Activated CD4-positive, alpha-beta T cell treated with anti-CD3 and anti-CD28 coated beads, Interleukin-2, amount 10 ng/mL, durations not matched to agents 7 days and 5 days (primary cell): ENCODE results near the gene IDH3A. TPM values are rescaled to one million over a fixed set of nuclear protein-coding genes. Genes with fewer than 3 reads are reported as not detected.

ENCODE experiments used
- CTCF ChIA-PET: fragments of 350-600 bp; sonication (Branson Sonifier 250); formaldehyde crosslinking; loops from one replicate; lab custom pipeline; 2021; ENCODE audit warnings: antibody characterized with exemption; lab: Charles Lee
- POLR2A ChIA-PET: fragments of 350-600 bp; sonication (Branson Sonifier 250); formaldehyde crosslinking; loops from one replicate; lab custom pipeline; 2021; ENCODE audit warnings: antibody characterized with exemption; lab: Charles Lee
- DNase-seq: peaks from one replicate; pipeline ENCODE4 v3.0.0-alpha.2; 2020
- H3K27ac Mint-ChIP-seq: one replicate; pipeline ENCODE4 v1.8.0; 2021; ENCODE audit warnings: mild to moderate bottlenecking, moderate library complexity, mixed read lengths
- H3K27me3 Mint-ChIP-seq: one replicate; pipeline ENCODE4 v1.8.0; 2021; ENCODE audit warnings: mixed read lengths
- H3K36me3 Mint-ChIP-seq: one replicate; pipeline ENCODE4 v1.8.0; 2021; ENCODE audit warnings: low read depth, mixed read lengths
- H3K4me1 Mint-ChIP-seq: one replicate; pipeline ENCODE4 v1.8.0; 2021; ENCODE audit warnings: mixed read lengths
- H3K4me3 Mint-ChIP-seq: one replicate; pipeline ENCODE4 v1.8.0; 2021; ENCODE audit warnings: mild to moderate bottlenecking, moderate library complexity, mixed read lengths
- H3K9me3 Mint-ChIP-seq: one replicate; pipeline ENCODE4 v1.8.0; 2021; ENCODE audit warnings: mixed read lengths
- total RNA-seq, 2 experiments: library from RNA; stranded (reverse); gene quantifications; one replicate each; pipeline ENCODE4 v1.2.3, GENCODE V29; 2021

The IDH3A gene
- total RNA-seq, 2 experiments from 2014 or later, result 65.1 to 71.2 TPM

DNA sequence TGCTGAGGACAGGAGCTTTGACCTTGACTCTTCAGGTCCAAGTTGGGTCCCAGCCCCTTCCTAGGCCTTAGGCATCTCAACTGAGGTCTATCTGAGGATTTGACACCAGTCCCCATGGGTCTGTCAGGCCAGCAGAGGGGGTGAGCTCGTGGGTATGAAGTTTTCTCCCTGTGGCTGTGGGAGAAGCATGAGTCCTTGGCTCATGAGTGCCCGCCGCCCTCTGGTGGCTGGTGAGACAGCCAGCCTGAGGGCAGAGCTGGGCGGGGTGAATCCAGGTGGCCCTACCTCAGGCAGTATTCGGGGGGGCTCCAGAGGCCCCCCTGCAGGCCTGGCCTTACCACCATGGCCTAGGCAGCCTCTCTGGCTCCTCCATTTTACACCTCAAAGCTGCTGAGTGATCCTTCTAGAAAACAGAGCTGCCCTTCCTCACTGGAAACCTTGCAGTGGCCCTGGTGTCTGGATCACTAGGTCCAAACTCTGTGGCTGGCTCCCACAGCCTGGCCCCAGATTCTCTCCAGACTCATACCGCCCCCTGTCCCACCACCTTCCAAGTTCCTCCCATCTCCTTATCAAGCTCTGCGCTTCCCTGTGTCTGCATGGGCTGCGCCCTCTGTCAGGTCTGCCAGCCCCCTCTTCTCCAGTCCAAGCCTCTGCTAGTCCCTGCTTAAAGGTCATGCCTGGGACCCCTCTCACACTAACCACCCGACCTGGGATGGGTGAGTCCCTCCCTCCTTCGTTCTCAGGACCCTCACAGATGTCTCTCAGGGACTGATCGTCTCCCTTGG, 40.7 kb upstream of the IDH3A start:
- DNase-seq, result peak; percentile 91
- H3K4me1 Mint-ChIP-seq, result peaks cover 56% of the 10 kb centered on the region
- no peak overlapping the region for H3K4me3 Mint-ChIP-seq
- ChIA-PET POLR2A (no interaction called here), CTCF (interaction anchor here (0.6 to 5.3 kb wide), 60 partner anchors 9 to 200 kb away, joined by 3 to 44 read pairs (median 5); partner anchors contain the start of genes CIB2, SH2D7 and TBC1D2B)
- peak overlapping the region; percentile 64 for H3K27ac Mint-ChIP-seq
- no peaks in the 10 kb centered on the region for H3K9me3 Mint-ChIP-seq
- no peaks in the 10 kb centered on the region for H3K27me3 Mint-ChIP-seq
- no peaks in the 10 kb centered on the region for H3K36me3 Mint-ChIP-seq

DNA sequence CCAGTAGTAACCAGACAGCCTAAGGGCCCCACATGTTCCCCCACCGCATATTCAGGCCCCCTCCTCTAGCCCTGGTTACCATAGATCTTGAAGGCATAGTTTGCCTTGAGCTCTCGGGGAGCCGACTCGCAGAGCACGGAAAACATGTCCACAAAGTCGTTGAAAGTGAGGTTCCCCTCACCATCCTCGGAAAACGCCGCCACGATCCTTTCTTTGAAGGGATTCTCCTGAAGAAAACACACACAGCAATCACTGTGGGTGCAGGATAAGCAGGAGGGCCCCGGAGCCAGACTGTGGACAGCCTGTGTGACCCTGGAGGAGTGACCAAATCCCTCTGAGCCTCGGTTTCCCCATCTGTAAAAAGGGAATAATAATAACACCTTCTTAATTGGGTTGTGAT, 40.0 kb upstream of the IDH3A start:
- POLR2A ChIA-PET, result no interaction called here
- Mint-ChIP-seq H3K27me3 (no peaks in the 10 kb centered on the region), H3K4me3 (no peak overlapping the region), H3K9me3 (no peaks in the 10 kb centered on the region), H3K27ac (no peak overlapping the region), H3K36me3 (no peaks in the 10 kb centered on the region), H3K4me1 (peaks cover 49% of the 10 kb centered on the region)
- no peak for DNase-seq
- CTCF ChIA-PET, result interaction anchor here (0.8 to 5.3 kb wide), 37 partner anchors 8 to 201 kb away, joined by 3 to 44 read pairs (median 6); partner anchors contain the start of genes CIB2 and SH2D7

DNA sequence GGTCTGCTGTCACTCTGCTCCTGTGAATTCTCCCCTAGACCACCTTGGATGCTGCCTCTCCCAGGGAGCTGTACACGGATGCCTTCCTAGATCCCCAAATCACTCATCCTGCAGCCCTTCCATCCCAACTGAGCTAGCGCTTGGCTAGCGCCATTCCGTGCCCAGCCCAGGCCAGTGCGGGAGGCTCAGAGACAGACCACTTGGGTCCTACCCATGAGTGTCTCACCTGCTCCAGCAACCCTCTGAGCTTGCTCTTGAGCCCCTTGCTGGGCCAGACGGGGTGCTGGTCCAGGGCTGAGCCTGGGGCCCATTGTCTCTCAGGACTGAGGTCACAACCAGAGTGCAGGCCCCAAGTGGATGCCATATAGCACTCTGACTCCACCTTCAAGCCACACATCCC, 39.1 kb upstream of the IDH3A start:
- ChIA-PET POLR2A (no interaction called here), CTCF (interaction anchor here (0.6 to 5.3 kb wide), 8 partner anchors 19 to 330 kb away, joined by 3 to 44 read pairs (median 6); partner anchors contain the start of gene CIB2)
- no peaks in the 10 kb centered on the region for H3K9me3 Mint-ChIP-seq
- H3K4me1 Mint-ChIP-seq, result peaks cover 40% of the 10 kb centered on the region
- H3K27me3 Mint-ChIP-seq, result no peaks in the 10 kb centered on the region
- DNase-seq, result no peak
- no peaks in the 10 kb centered on the region for H3K36me3 Mint-ChIP-seq
- no peak overlapping the region for H3K4me3 Mint-ChIP-seq
- H3K27ac Mint-ChIP-seq, result no peak overlapping the region

DNA sequence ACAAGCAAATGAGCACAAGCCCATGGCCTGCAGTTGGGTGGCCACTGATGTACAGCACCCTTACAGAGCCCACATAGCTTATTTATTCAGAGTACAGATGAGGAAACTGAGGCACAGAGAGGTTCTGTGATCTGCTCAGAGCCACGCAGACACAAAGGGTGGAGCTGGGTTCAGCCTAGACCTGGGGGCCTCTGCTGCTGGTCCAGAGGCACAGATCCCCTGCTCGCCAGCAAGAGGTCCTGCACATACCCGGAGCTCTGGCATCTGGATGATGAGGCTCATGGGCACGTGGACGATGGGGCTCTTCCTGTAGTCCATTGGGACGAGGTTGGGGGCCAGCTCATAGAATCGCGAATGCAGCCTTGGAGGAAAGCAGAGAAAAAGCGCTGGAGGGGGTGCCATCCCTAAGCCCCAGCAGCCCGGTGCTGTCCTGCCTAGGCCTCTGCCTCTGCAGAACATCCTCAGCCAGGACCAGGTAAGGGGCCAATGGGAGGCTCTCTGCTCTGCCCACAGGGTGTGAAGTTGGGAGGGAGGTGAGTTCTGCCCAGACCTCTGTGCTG, 38.2 kb upstream of the IDH3A start:
- POLR2A ChIA-PET, result no interaction called here
- H3K36me3 Mint-ChIP-seq, result no peaks in the 10 kb centered on the region
- H3K4me1 Mint-ChIP-seq, result peaks cover 31% of the 10 kb centered on the region
- no peak overlapping the region for H3K4me3 Mint-ChIP-seq
- H3K9me3 Mint-ChIP-seq, result no peaks in the 10 kb centered on the region
- DNase-seq, result no peak
- CTCF ChIA-PET, result interaction anchor here (0.6 to 5.3 kb wide), 7 partner anchors 20 to 329 kb away, joined by 3 to 44 read pairs (median 6); partner anchors contain the start of gene CIB2
- no peak overlapping the region for H3K27ac Mint-ChIP-seq
- H3K27me3 Mint-ChIP-seq, result no peaks in the 10 kb centered on the region

DNA sequence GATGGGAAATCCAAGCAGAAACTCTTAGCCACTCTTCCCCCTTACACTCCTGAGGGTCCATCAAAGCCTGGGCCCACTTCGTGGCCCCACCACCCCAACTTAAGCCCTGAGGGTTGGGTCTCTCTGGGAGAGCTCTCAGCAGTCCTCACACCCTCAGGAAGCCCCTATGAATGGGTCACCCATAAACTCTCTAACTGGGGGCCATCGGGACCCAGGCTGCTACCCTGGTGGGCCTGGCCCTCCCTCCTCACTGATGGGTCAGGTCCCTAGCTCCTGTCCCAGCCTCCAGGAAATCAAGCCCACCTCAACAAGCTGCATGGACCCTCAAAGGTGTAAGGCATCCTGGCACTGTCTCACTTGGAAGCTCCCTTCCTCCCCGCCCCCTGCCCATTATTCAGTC, 37.4 kb upstream of the IDH3A start:
- ChIA-PET POLR2A (no interaction called here), CTCF (interaction anchor here (0.6 to 5.3 kb wide), 9 partner anchors 9 to 176 kb away, joined by 3 to 41 read pairs (median 6); no protein-coding TSS in a partner anchor)
- H3K36me3 Mint-ChIP-seq, result no peaks in the 10 kb centered on the region
- no peak overlapping the region for H3K27ac Mint-ChIP-seq
- no peak overlapping the region for H3K4me3 Mint-ChIP-seq
- no peaks in the 10 kb centered on the region for H3K9me3 Mint-ChIP-seq
- H3K27me3 Mint-ChIP-seq, result no peaks in the 10 kb centered on the region
- peaks cover 23% of the 10 kb centered on the region for H3K4me1 Mint-ChIP-seq
- DNase-seq, result no peak

DNA sequence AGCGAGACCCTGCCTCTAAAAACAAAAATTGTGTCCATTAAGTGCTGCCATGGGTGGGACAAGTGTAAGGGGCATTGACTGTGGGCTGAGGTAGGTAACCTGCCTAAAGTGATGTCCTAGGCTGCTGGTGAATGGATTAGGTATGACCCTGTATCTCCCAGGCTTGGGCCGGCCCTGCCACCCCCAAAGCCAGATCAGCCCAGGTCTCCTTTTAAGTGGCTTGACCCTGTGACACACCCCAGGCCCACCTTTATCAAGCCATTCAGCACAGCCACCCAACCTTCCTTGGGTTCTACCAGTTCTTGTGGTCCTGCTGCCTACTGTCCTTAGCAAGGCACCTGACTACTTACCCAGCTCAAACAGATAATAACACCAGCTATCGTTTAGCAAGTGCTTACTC, 36.6 kb upstream of the IDH3A start:
- no peaks in the 10 kb centered on the region for H3K27me3 Mint-ChIP-seq
- CTCF ChIA-PET, result interaction anchor here (0.5 to 5.3 kb wide), 23 partner anchors 10 to 1011 kb away, joined by 3 to 41 read pairs (median 4); no protein-coding TSS in a partner anchor
- no peak for DNase-seq
- POLR2A ChIA-PET, result interaction anchor here (0.6 kb wide), 2 partner anchors 13 to 597 kb away, joined by 3 read pairs; no protein-coding TSS in a partner anchor
- H3K4me1 Mint-ChIP-seq, result peaks cover 17% of the 10 kb centered on the region
- no peaks in the 10 kb centered on the region for H3K36me3 Mint-ChIP-seq
- H3K4me3 Mint-ChIP-seq, result no peak overlapping the region
- no peak overlapping the region for H3K27ac Mint-ChIP-seq
- no peaks in the 10 kb centered on the region for H3K9me3 Mint-ChIP-seq

DNA sequence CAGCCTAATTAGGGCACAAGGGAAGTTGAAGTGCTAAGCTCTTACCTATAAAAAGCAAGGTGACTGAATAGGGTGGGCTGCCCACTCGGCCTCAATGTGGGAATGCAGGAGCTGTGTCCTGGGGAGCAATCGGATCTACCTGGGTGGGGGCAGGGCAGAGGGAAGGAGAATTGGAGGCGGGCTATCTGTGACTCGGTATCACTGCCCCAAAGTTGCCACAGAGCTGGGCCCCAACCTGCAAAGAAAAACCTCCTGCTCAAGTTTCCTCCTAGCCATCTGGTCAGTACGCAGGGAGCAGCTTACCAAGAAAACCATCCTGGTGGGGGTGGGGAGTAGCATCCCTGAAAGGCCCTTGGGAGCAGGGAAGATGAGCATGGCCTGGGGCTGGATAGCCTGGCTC, 28.6 kb upstream of the IDH3A start:
- no peaks in the 10 kb centered on the region for H3K36me3 Mint-ChIP-seq
- POLR2A ChIA-PET, result no interaction called here
- DNase-seq, result no peak
- CTCF ChIA-PET, result interaction anchor here (0.9 to 2.1 kb wide), 4 partner anchors 10 to 161 kb away, joined by 3 to 15 read pairs (median 4); partner anchors contain the start of gene CIB2
- H3K27ac Mint-ChIP-seq, result no peak overlapping the region
- no peak overlapping the region for H3K4me3 Mint-ChIP-seq
- H3K4me1 Mint-ChIP-seq, result peaks cover 2% of the 10 kb centered on the region
- no peaks in the 10 kb centered on the region for H3K9me3 Mint-ChIP-seq
- H3K27me3 Mint-ChIP-seq, result no peaks in the 10 kb centered on the region

DNA sequence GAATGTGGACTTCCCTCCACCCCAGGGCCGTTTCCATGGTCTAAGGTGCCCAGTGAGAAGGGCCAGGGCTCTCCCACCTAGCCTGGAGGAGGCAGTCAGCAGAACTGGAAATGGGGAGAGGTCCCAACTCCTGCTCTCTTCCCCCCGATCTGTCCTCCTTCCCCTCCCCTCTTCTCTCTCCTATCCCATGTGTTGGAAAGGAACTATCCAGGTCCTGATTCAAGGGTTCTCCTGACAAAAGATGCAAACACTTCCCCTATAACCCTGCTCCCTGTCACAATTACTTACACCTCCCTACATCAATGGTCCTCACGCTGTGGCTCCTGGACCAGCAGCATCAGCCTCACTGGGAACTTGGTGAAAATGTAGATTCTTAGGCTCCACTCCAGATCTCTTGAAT, 23.9 kb upstream of the IDH3A start:
- H3K9me3 Mint-ChIP-seq, result no peaks in the 10 kb centered on the region
- no peaks in the 10 kb centered on the region for H3K27me3 Mint-ChIP-seq
- CTCF ChIA-PET, result interaction anchor here (1.3 to 1.4 kb wide), 2 partner anchors 12 to 80 kb away, joined by 3 read pairs; no protein-coding TSS in a partner anchor
- POLR2A ChIA-PET, result no interaction called here
- no peak overlapping the region for H3K27ac Mint-ChIP-seq
- H3K4me1 Mint-ChIP-seq, result peaks cover 3% of the 10 kb centered on the region
- no peak for DNase-seq
- H3K4me3 Mint-ChIP-seq, result no peak overlapping the region
- H3K36me3 Mint-ChIP-seq, result no peaks in the 10 kb centered on the region

DNA sequence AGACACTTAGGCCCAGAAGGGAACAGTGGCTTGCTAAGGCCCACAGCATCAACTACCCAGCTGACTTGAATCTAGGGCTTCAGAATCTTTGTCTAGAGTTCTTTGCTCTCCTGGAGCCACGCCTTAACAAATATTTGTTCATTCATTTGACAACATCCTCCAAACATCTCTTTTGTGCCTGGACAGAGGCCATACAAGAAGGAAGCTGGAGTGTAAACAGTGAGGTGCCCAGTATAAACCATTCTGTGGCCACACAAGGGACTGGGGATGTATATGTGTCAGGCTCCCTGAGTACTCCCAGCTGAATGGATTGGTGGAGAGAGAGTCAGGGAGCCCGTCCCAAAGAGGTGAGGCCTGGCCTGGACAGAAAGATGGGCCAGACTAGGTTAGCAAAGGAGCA, 21.3 kb upstream of the IDH3A start:
- ChIA-PET POLR2A (no interaction called here), CTCF (interaction anchor here (1.1 to 3.0 kb wide), 3 partner anchors 14 to 68 kb away, joined by 3 to 15 read pairs (median 5); no protein-coding TSS in a partner anchor)
- Mint-ChIP-seq H3K4me3 (no peak overlapping the region), H3K27ac (no peak overlapping the region), H3K27me3 (no peaks in the 10 kb centered on the region), H3K9me3 (no peaks in the 10 kb centered on the region), H3K36me3 (no peaks in the 10 kb centered on the region), H3K4me1 (peaks cover 20% of the 10 kb centered on the region)
- no peak for DNase-seq

DNA sequence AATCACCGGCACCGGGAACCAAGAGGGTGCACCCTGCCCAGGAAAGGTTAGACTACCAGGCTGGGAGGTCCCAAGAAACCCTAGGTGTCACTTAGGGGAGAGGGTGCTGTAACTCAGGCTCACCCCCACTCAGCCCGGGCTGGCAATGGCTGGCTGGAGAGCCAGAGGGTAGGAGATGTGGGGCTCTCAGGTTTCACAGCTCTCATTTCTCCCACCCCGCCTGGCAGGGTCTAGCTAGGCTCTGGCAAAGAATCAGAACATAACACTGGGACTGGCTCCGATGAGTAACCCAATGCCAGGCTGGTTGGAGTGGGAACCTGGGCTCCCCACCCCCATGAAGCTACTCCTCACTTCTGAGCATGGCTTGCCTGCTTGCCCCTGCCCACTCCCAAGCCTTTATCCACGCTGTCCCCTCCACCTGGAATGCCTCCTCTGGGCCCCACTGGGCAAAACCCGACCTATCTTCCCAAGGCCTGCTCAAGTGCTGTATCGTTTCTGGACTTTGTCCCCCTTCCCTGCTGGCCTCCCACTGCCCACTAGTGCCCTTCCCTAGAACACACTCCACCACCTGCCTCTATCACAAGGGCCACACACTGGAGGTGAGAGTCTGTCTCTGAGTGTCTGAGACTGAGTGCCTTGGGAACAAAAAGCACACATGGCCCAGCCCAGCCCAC, 19.9 kb upstream of the IDH3A start:
- peaks cover 26% of the 10 kb centered on the region for H3K4me1 Mint-ChIP-seq
- ChIA-PET CTCF (interaction anchor here (0.7 to 3.0 kb wide), 4 partner anchors 8 to 66 kb away, joined by 3 to 15 read pairs (median 15); no protein-coding TSS in a partner anchor), POLR2A (no interaction called here)
- H3K27me3 Mint-ChIP-seq, result no peaks in the 10 kb centered on the region
- H3K9me3 Mint-ChIP-seq, result no peaks in the 10 kb centered on the region
- no peak overlapping the region for H3K4me3 Mint-ChIP-seq
- peak overlapping the region; percentile 63 for H3K27ac Mint-ChIP-seq
- no peak for DNase-seq
- H3K36me3 Mint-ChIP-seq, result no peaks in the 10 kb centered on the region

DNA sequence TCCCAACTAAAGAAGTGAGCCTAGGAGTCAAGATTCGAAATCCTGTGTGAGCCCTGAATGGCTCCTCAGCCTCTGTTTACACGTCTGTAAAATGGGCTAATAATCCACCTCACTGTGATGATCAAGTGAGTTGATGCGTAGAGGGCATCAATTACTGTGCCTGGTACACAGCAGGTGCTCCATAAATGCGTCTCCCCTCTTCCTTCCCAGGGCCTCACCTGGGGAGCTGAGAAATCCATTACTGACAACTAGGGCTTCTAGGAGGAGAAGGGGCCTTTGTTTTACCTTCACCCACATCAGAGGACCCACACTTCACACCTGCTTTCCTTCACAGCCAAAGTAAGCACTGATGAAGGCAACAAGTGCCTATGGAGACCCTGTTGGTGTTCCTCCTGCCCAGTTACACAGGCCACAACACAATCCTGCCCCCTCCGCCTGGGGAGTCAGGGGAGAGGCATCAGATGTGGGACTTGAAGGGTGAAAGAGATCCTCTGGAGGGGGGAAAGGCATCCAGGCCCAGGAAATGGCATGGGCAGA, 19.3 kb upstream of the IDH3A start:
- no peaks in the 10 kb centered on the region for H3K9me3 Mint-ChIP-seq
- H3K36me3 Mint-ChIP-seq, result no peaks in the 10 kb centered on the region
- peak overlapping the region; percentile 71 for H3K4me3 Mint-ChIP-seq
- POLR2A ChIA-PET, result no interaction called here
- H3K27me3 Mint-ChIP-seq, result no peaks in the 10 kb centered on the region
- H3K4me1 Mint-ChIP-seq, result peaks cover 26% of the 10 kb centered on the region
- peak overlapping the region; percentile 7 for H3K27ac Mint-ChIP-seq
- CTCF ChIA-PET, result interaction anchor here (0.9 to 2.9 kb wide), 16 partner anchors 7 to 171 kb away, joined by 3 to 15 read pairs (median 6); no protein-coding TSS in a partner anchor
- DNase-seq, result no peak
